IMR-90 (cell line): ENCODE results near the gene TXNDC11. TPM values are rescaled to one million over a fixed set of nuclear protein-coding genes. Genes with fewer than 3 reads are reported as not detected.
A peak's percentile ranks its signal among the peaks of the same experiment; 100 is the strongest.

Experiments used
- ATAC-seq: fragments of 200-7000 bp; cut with Tn5 transposase; 2 replicates; pipeline ENCODE4 v1.9.1; 2020; ENCODE audit warnings: low read depth, mild to moderate bottlenecking, moderate library complexity
- BruUV-seq: library from RNA; stranded (reverse); fragments of 400-500 nt; replicated peaks from 2 replicates; lab custom pipeline; 2021; lab: Mats Ljungman, UMichigan
- CTCF ChIA-PET: fragments of 300-600 bp; formaldehyde crosslinking; extraction: SDS; loops from one replicate; lab custom pipeline; 2021; ENCODE audit warnings: antibody characterized with exemption; lab: Yijun Ruan, JAX
- POLR2A ChIA-PET: fragments of 300-600 bp; sonication (Branson Sonifier 250); formaldehyde crosslinking; loops from one replicate; lab custom pipeline; 2022; ENCODE audit warnings: antibody characterized with exemption; ENCODE audit not compliant: unreplicated experiment; lab: Charles Lee
- DNase-seq: peaks from one replicate; pipeline ENCODE4 v3.0.0; 2013
- H2AFZ ChIP-seq: replicated peaks from 2 replicates; pipeline ENCODE3; 2013; ENCODE audit warnings: low read length, mild to moderate bottlenecking; ENCODE audit not compliant: poor library complexity
- H2AK5ac ChIP-seq: 2 replicates; pipeline ENCODE4 v1.6.1; 2013; ENCODE audit warnings: low read depth, low read length, inconsistent platforms
- H2AK9ac ChIP-seq: replicated peaks from 2 replicates; pipeline ENCODE3; 2013; ENCODE audit warnings: mild to moderate bottlenecking, low read depth, low read length, moderate library complexity; ENCODE audit not compliant: poor library complexity
- H2BK120ac ChIP-seq: 2 replicates; pipeline ENCODE4 v1.6.1; 2013; ENCODE audit warnings: low read depth, low read length, inconsistent platforms
- H2BK15ac ChIP-seq: 3 replicates; pipeline ENCODE4 v1.6.1; 2013; ENCODE audit warnings: low read depth, low read length, inconsistent platforms
- H2BK20ac ChIP-seq: 2 replicates; pipeline ENCODE4 v1.6.1; 2013; ENCODE audit warnings: low read depth, mild to moderate bottlenecking, inconsistent platforms, low read length, moderate library complexity
- H2BK5ac ChIP-seq: 2 replicates; pipeline ENCODE4 v1.6.1; 2013; ENCODE audit warnings: mild to moderate bottlenecking, low read depth, low read length, inconsistent platforms; ENCODE audit not compliant: poor library complexity, severe bottlenecking
- H3K14ac ChIP-seq: replicated peaks from 2 replicates; pipeline ENCODE4 v1.6.1; 2013; ENCODE audit warnings: low read depth, low read length, inconsistent platforms
- H3K18ac ChIP-seq: 2 replicates; pipeline ENCODE4 v1.6.1; 2013; ENCODE audit warnings: low read depth, low read length, control low read depth
- H3K23ac ChIP-seq: 2 replicates; pipeline ENCODE4 v1.6.1; 2013; ENCODE audit warnings: low read depth, low read length, inconsistent platforms
- H3K27ac ChIP-seq: 2 replicates; pipeline ENCODE4 v1.5.1; 2013; ENCODE audit warnings: mild to moderate bottlenecking, control low read depth, low read length; ENCODE audit not compliant: insufficient read depth
- H3K27me3 ChIP-seq: 2 replicates; pipeline ENCODE4 v1.6.1; 2013; ENCODE audit warnings: low read length; ENCODE audit not compliant: control insufficient read depth, insufficient read depth
- H3K36me3 ChIP-seq: 2 replicates; pipeline ENCODE4 v1.6.1; 2013; ENCODE audit warnings: low read length, mixed read lengths; ENCODE audit not compliant: control insufficient read depth, insufficient read depth
- H3K4ac ChIP-seq: 2 replicates; pipeline ENCODE4 v1.6.1; 2013; ENCODE audit warnings: low read depth, low read length, inconsistent platforms
- H3K4me1 ChIP-seq: 2 replicates; pipeline ENCODE4 v1.6.1; 2013; ENCODE audit warnings: low read length, mixed read lengths; ENCODE audit not compliant: control insufficient read depth, insufficient read depth
- H3K4me2 ChIP-seq: 2 replicates; pipeline ENCODE4 v1.6.1; 2013; ENCODE audit warnings: low read depth, mild to moderate bottlenecking, control low read depth, low read length, moderate library complexity
- H3K4me3 ChIP-seq: 2 replicates; pipeline ENCODE4 v1.5.1; 2013; ENCODE audit warnings: low read depth, mild to moderate bottlenecking, control low read depth, low read length, moderate library complexity; ENCODE audit not compliant: insufficient read depth
- H3K56ac ChIP-seq: 2 replicates; pipeline ENCODE4 v1.6.1; 2013; ENCODE audit warnings: low read length, inconsistent platforms; ENCODE audit not compliant: insufficient read depth; ENCODE audit errors: extremely low read depth
- H3K79me1 ChIP-seq, 2 experiments: 2 replicates each; pipeline ENCODE4 v1.6.1; 2013; ENCODE audit warnings: low read length in 2 of 2, inconsistent platforms in 1 of 2, low read depth in 1 of 2
- H3K9ac ChIP-seq: 2 replicates; pipeline ENCODE4 v1.6.1; 2013; ENCODE audit warnings: low read depth, low read length, control low read depth
- H3K9me1 ChIP-seq: 2 replicates; pipeline ENCODE4 v1.6.1; 2013; ENCODE audit warnings: low read length, inconsistent platforms; ENCODE audit not compliant: insufficient read depth
- H3K9me3 ChIP-seq: 2 replicates; pipeline ENCODE4 v1.6.1; 2013; ENCODE audit warnings: low read length; ENCODE audit not compliant: control insufficient read depth, insufficient read depth
- H4K20me1 ChIP-seq: 2 replicates; pipeline ENCODE4 v1.6.1; 2013; ENCODE audit warnings: low read length, inconsistent platforms; ENCODE audit not compliant: insufficient read depth
- H4K5ac ChIP-seq: 2 replicates; pipeline ENCODE4 v1.6.1; 2013; ENCODE audit warnings: mild to moderate bottlenecking, low read depth, low read length, control low read depth
- H4K8ac ChIP-seq, 2 experiments: 2 replicates each; pipeline ENCODE4 v1.6.1; 2013; ENCODE audit warnings: low read depth in 2 of 2, low read length in 2 of 2, control low read depth in 1 of 2, inconsistent platforms in 1 of 2
- H4K91ac ChIP-seq: 2 replicates; pipeline ENCODE4 v1.6.1; 2013; ENCODE audit warnings: low read depth, low read length, inconsistent platforms; ENCODE audit not compliant: insufficient read depth
- BHLHE40 ChIP-seq: fragments of 150-350 bp; IDR thresholded peaks from 2 replicates; pipeline ENCODE4 v1.6.1; 2016; ENCODE audit warnings: mild to moderate bottlenecking, low read depth, low read length
- CEBPB ChIP-seq: IDR thresholded peaks from 2 replicates; pipeline ENCODE4 v1.6.1; 2012; ENCODE audit warnings: low read depth, low read length, improper control_type of control experiment
- CHD1 ChIP-seq: IDR thresholded peaks from 2 replicates; pipeline ENCODE4 v1.6.1; 2012; ENCODE audit warnings: low read depth, low read length, improper control_type of control experiment
- CTCF ChIP-seq: conservative IDR thresholded peaks from 2 replicates; pipeline ENCODE4 v1.5.1; 2012; ENCODE audit warnings: mild to moderate bottlenecking, low read depth, low read length, improper control_type of control experiment
- ELK1 ChIP-seq: fragments of 150-350 bp; IDR thresholded peaks from 2 replicates; pipeline ENCODE4 v1.6.1; 2016; ENCODE audit warnings: low read depth, mild to moderate bottlenecking, low read length, moderate library complexity, borderline replicate concordance
- FOS ChIP-seq: fragments of 150-350 bp; IDR thresholded peaks from 2 replicates; pipeline ENCODE4 v1.6.1; 2016; ENCODE audit warnings: low read depth, low read length
- NFE2L2 ChIP-seq: fragments of 150-350 bp; IDR thresholded peaks from 2 replicates; pipeline ENCODE4 v1.6.1; 2016; ENCODE audit warnings: low read depth, mild to moderate bottlenecking, low read length
- POLR2A ChIP-seq: IDR thresholded peaks from 2 replicates; pipeline ENCODE4 v1.6.1; 2012; ENCODE audit warnings: mild to moderate bottlenecking, low read depth, low read length
- RCOR1 ChIP-seq: IDR thresholded peaks from 2 replicates; pipeline ENCODE4 v1.6.1; 2012; ENCODE audit warnings: mild to moderate bottlenecking, low read length, improper control_type of control experiment; ENCODE audit not compliant: insufficient replicate concordance
- RFX5 ChIP-seq: IDR thresholded peaks from 2 replicates; pipeline ENCODE4 v1.8.0; 2012; ENCODE audit warnings: low read depth, mild to moderate bottlenecking, low read length, moderate library complexity
- USF2 ChIP-seq: fragments of 150-350 bp; IDR thresholded peaks from 2 replicates; pipeline ENCODE4 v1.6.1; 2017; ENCODE audit warnings: mild to moderate bottlenecking, antibody characterized with exemption, low read length, low read depth
- WGBS, 2 experiments: methylation state at CpG; one replicate each; pipeline versions ENCODE4 v1.1.5 to v1.1.7; 2013; ENCODE audit warnings: missing lambda C conversion rate in 2 of 2; ENCODE audit not compliant: insufficient read length in 1 of 2; ENCODE audit errors: extremely low coverage in 2 of 2; 5-methylcytosine and 5-hydroxymethylcytosine counted together
- dilution Hi-C: fragments of 300-500 bp; cut with HindIII; formaldehyde crosslinking; loops from one replicate; pipeline ENCODE4 v1.14.3; 2018; ENCODE audit warnings: low sequenced_read_pairs; ENCODE audit not compliant: unreplicated experiment
- in situ Hi-C: fragments of 300-500 bp; cut with MboI; formaldehyde crosslinking; loops from 3 replicates; pipeline ENCODE4 v1.14.3; 2019; ENCODE audit warnings: low sequenced_read_pairs, inconsistent platforms, mixed read lengths
- intact Hi-C: fragments of 100-400 bp; cut with micrococcal nuclease; formaldehyde crosslinking; loops from 2 replicates; pipeline ENCODE4 v1.10.0; 2022
- polyA plus RNA-seq, 3 experiments: library from polyadenylated mRNA; depleted of rRNA; stranded (reverse); fragments of >200 nt; gene quantifications; 2 replicates each; pipeline ENCODE4 v1.2.3, GENCODE V29; 2012; ENCODE audit warnings: low replicate concordance in 1 of 3
- total RNA-seq: library from RNA; depleted of rRNA; stranded (reverse); fragments of >200 nt; gene quantifications from 2 replicates; pipeline ENCODE4 v1.2.3, GENCODE V29; 2012

Gene TXNDC11
- total and polyA plus RNA-seq, 2 of the 4 experiments (the other 2 are of a cell fraction): 25.3 to 42.9 TPM

- TF ChIP-seq NFE2L2 (no peak), FOS (no peak)
Observed at GRCh38 chr16:11637320-11637719, 105.3 kb downstream of the TXNDC11 start (continued).

- Histone ChIP-seq H2BK5ac (no peak overlapping the region), H3K36me3 (no peaks in the 10 kb centered on the region), H3K9me3 (no peaks in the 10 kb centered on the region), H4K5ac (no peak overlapping the region), H3K9me1 (peaks cover 16% of the 10 kb centered on the region), H4K8ac (no peak overlapping the region), H2BK15ac (peak overlapping the region; percentile 77; the same call in 1 of the 3 replicates), H2BK20ac (peak overlapping the region; percentile 26; the same call in 1 of the 2 replicates), H3K23ac (no peak overlapping the region), H2AK9ac (no peak overlapping the region), H3K18ac (no peak overlapping the region), H3K4ac (0 out of 2 replicates have a peak overlapping the region, but pooled peaks have one; percentile 11), H3K4me1 (peaks cover 32% of the 10 kb centered on the region), H3K4me2 (no peak overlapping the region), H2AK5ac (peak overlapping the region; percentile 61), H3K14ac (no peak overlapping the region), H3K79me1 (no peaks in the 10 kb centered on the region; a peak in 1 of 4 replicates), H3K27me3 (no peaks in the 10 kb centered on the region), H4K91ac (no peak overlapping the region), H3K27ac (no peak overlapping the region), H3K56ac (no peak overlapping the region), H2BK120ac (peak overlapping the region; percentile 28; the same call in 1 of the 2 replicates), H2AFZ (no peak overlapping the region), H3K9ac (no peak overlapping the region), H4K20me1 (peaks cover 3% of the 10 kb centered on the region; the same call in 1 of the 2 replicates), H3K4me3 (no peak overlapping the region)
- CTCF ChIA-PET: interaction anchor here (0.7 kb wide), 2 partner anchors 9 to 104 kb away, joined by 3 read pairs; no protein-coding TSS in a partner anchor
- no TSS peak for BruUV-seq
- dilution Hi-C loops: no loop called here
- in situ Hi-C loops: no loop called here
- intact Hi-C loops: no loop called here
- WGBS, 2 experiments: 85% methylated on average over 8 of the region's 14 CpGs; no CpG with 5 or more reads in 1 of the 2 experiments
- DNase-seq: no peak
- TF ChIP-seq CEBPB (no peak), USF2 (no peak), ELK1 (no peak), RFX5 (no peak), POLR2A (no peak), RCOR1 (no peak), CTCF (no peak), BHLHE40 (no peak), CHD1 (no peak), NFE2L2 (no peak)
- no peak for ATAC-seq
- POLR2A ChIA-PET: interaction anchor here (0.6 kb wide), 1 partner anchor 272 kb away, joined by 3 read pairs; no protein-coding TSS in a partner anchor
Observed at GRCh38 chr16:11636172-11636721, 106.4 kb downstream of the TXNDC11 start.
